PFSK-1 (cell line): ENCODE results near the gene ZFAND3.

Source experiments
- FOXP2 ChIP-seq: optimal IDR thresholded peaks from 2 replicates; pipeline ENCODE3; 2011; ENCODE audit warnings: borderline replicate concordance, control low read depth, inconsistent platforms; ENCODE audit not compliant: insufficient read depth; ENCODE audit errors: extremely low read length, extremely low read depth
- POLR2AphosphoS5 ChIP-seq: IDR thresholded peaks from 2 replicates; pipeline ENCODE4 v1.6.1; 2012; ENCODE audit warnings: low read depth, mild to moderate bottlenecking, control low read depth, low read length, moderate library complexity
- REST ChIP-seq, 2 experiments: IDR thresholded peaks; 2 replicates each; pipeline versions ENCODE4 v1.6.1 to v1.8.0; 2011 to 2012; ENCODE audit warnings: low read depth in 2 of 2, low read length in 2 of 2, control low read depth in 1 of 2, inconsistent platforms in 1 of 2, mild to moderate bottlenecking in 1 of 2, moderate library complexity in 1 of 2; ENCODE audit not compliant: insufficient read depth in 1 of 2
- SIN3A ChIP-seq: IDR thresholded peaks from 2 replicates; pipeline ENCODE4 v1.6.1; 2012; ENCODE audit warnings: mild to moderate bottlenecking, low read length, moderate library complexity, borderline replicate concordance; ENCODE audit not compliant: insufficient read depth
- TAF1 ChIP-seq: IDR thresholded peaks from 2 replicates; pipeline ENCODE4 v1.6.1; 2012; ENCODE audit warnings: low read length, control low read depth, borderline replicate concordance; ENCODE audit not compliant: insufficient read depth

GRCh38 chr6:37814374-37814773 lies 5.2 kb upstream of the ZFAND3 start:
- TF ChIP-seq POLR2AphosphoS5 (no peak), FOXP2 (no peak), TAF1 (no peak), REST (IDR thresholded peaks at IDR 0.05; ENCODE audit: insufficient read depth in 1 of 2, low read depth in 2 of 2, low read length in 2 of 2) (no peak), SIN3A (no peak)
